Gastrocnemius medialis (tissue), 4 donors: ENCODE data around the gene PRDM16. TPM values are rescaled to one million over a fixed set of nuclear protein-coding genes. Genes with fewer than 3 reads are reported as not detected.
"Not testable (repeated sequence)": the region's sequence is repeated elsewhere in the genome, so short reads cannot be mapped to it uniquely, and the experiment has no call there.

Source experiments
- ATAC-seq, 2 donors: fragments of 150-250 bp; one replicate each; pipeline ENCODE4 v1.9.1; 2016
- DNase-seq, 2 donors: peaks; one replicate each; pipeline ENCODE4 v3.0.0-alpha.2; 2019
- H3K27ac ChIP-seq, 4 donors: fragments of 200-600 bp; sonication (generic); 1 replicate in 1 of 4; 2 replicates in 3 of 4; pipeline ENCODE4 v1.5.1; 2016 to 2018; ENCODE audit warnings: mild to moderate bottlenecking in 2 of 4, moderate library complexity in 1 of 4
- H3K27me3 ChIP-seq, 3 donors: fragments of 200-600 bp; sonication (generic) in 2 of 3; 1 replicate in 1 of 3; 2 replicates in 2 of 3; pipeline versions ENCODE4 v1.5.1 to v1.6.0; 2016 to 2019; ENCODE audit warnings: mild to moderate bottlenecking in 1 of 3, moderate library complexity in 1 of 3
- H3K36me3 ChIP-seq, 2 donors: fragments of 200-600 bp; sonication (generic) in 1 of 2; one replicate each; pipeline ENCODE4 v1.5.1; 2017 to 2018
- H3K4me1 ChIP-seq, 2 donors: fragments of 200-600 bp; sonication (generic) in 1 of 2; one replicate each; pipeline ENCODE4 v1.5.1; 2016 to 2017; ENCODE audit warnings: mild to moderate bottlenecking in 2 of 2
- H3K4me3 ChIP-seq, 4 donors: fragments of 200-600 bp; sonication (generic) in 3 of 4; 1 replicate in 1 of 4; 2 replicates in 3 of 4; pipeline ENCODE4 v1.5.1; 2016 to 2019; ENCODE audit warnings: mild to moderate bottlenecking in 2 of 4
- H3K9me3 ChIP-seq, 3 donors: fragments of 200-600 bp; sonication (generic) in 2 of 3; 1 replicate in 1 of 3; 2 replicates in 2 of 3; pipeline ENCODE4 v1.5.1; 2016 to 2019
- CTCF ChIP-seq, 5 experiments: fragments of 450-650 bp in 3 of 5; fragments of 200-600 bp in 2 of 5; sonication (generic) in 2 of 5; IDR thresholded peaks in 4 of 5; conservative IDR thresholded peaks in 1 of 5; 1 replicate in 4 of 5; 2 replicates in 1 of 5; pipeline ENCODE4 v1.5.1; 2016 to 2019; ENCODE audit warnings: antibody characterized with exemption in 5 of 5, mild to moderate bottlenecking in 3 of 5, moderate library complexity in 3 of 5
- POLR2A ChIP-seq, 2 donors: fragments of 450-650 bp; IDR thresholded peaks; one replicate each; pipeline ENCODE4 v1.6.1; 2017; ENCODE audit warnings: antibody characterized with exemption in 2 of 2, mild to moderate bottlenecking in 2 of 2, moderate library complexity in 2 of 2
- in situ Hi-C, 4 donors: fragments of 200-750 bp; cut with MboI; loops; one replicate each; pipeline versions ENCODE4 v1.15.0 to v1.8.0; 2017; ENCODE audit warnings: low sequenced_read_pairs in 4 of 4
- intact Hi-C: fragments of 100-400 bp; cut with DNase I; formaldehyde crosslinking; loops from one replicate; pipeline ENCODE4 v1.15.1; 2023; ENCODE audit warnings: low total_unique reads
- total RNA-seq, 4 donors: library from RNA; depleted of rRNA; stranded (reverse); fragments of >200 nt; gene quantifications; one replicate each; pipeline versions ENCODE4 v1.1.0 to v1.2.3, GENCODE V29; 2016

The PRDM16 gene
- total RNA-seq, 4 donors from 2014 or later, result 0.03 to 0.19 (median 0.17) TPM

GRCh38 chr1:3236955-3237354 is 168.0 kb downstream of the PRDM16 start:
- Histone ChIP-seq H3K9me3 (no peaks in the 10 kb centered on the region), H3K36me3 (no peaks in the 10 kb centered on the region), H3K27me3 (peaks cover 21 to 43% (median 32%) of the 10 kb centered on the region in 3 donors), H3K4me1 (no peaks in the 10 kb centered on the region), H3K27ac (no peak overlapping the region), H3K4me3 (no peak overlapping the region)
- DNase-seq (no peak), ATAC-seq (no peak)
- TF ChIP-seq CTCF (IDR thresholded peaks at IDR 0.05 in 4 of 5, conservative IDR thresholded peaks at IDR 0.05 in 1 of 5) (no peak), POLR2A (IDR thresholded peaks at IDR 0.05) (no peak)
- in situ Hi-C loops, result no loop called here
- intact Hi-C loops, result no loop called here

GRCh38 chr1:3237570-3237969 is 168.6 kb downstream of the PRDM16 start:
- no peak for DNase-seq

GRCh38 chr1:3237994-3238702 is 169.1 kb downstream of the PRDM16 start:
- H3K27me3 ChIP-seq, result peaks cover 27 to 38% (median 34%) of the 10 kb centered on the region in 3 donors
- no peak overlapping the region for H3K4me3 ChIP-seq
- intact Hi-C loops (no loop called here), in situ Hi-C loops (no loop called here)
- H3K9me3 ChIP-seq, result no peaks in the 10 kb centered on the region
- H3K27ac ChIP-seq, result no peak overlapping the region
- no peaks in the 10 kb centered on the region for H3K4me1 ChIP-seq
- no peak for DNase-seq
- ATAC-seq, result no peak
- H3K36me3 ChIP-seq, result no peaks in the 10 kb centered on the region
- TF ChIP-seq POLR2A (IDR thresholded peaks at IDR 0.05) (no peak), CTCF (IDR thresholded peaks at IDR 0.05 in 4 of 5, conservative IDR thresholded peaks at IDR 0.05 in 1 of 5) (no peak)

More at GRCh38 chr1:3237570-3237969, 168.6 kb downstream of the PRDM16 start:
- no peaks in the 10 kb centered on the region for H3K4me1 ChIP-seq
- no peaks in the 10 kb centered on the region for H3K9me3 ChIP-seq
- TF ChIP-seq POLR2A (IDR thresholded peaks at IDR 0.05), result no peak
- no peak for TF ChIP-seq CTCF (IDR thresholded peaks at IDR 0.05 in 4 of 5, conservative IDR thresholded peaks at IDR 0.05 in 1 of 5)
- H3K36me3 ChIP-seq, result no peaks in the 10 kb centered on the region
- peaks cover 25 to 38% (median 30%) of the 10 kb centered on the region in 3 donors for H3K27me3 ChIP-seq
- intact Hi-C loops, result no loop called here
- no peak for ATAC-seq
- no peak overlapping the region for H3K4me3 ChIP-seq
- in situ Hi-C loops, result no loop called here
- H3K27ac ChIP-seq, result no peak overlapping the region

- intact Hi-C loops, result no loop called here
- Histone ChIP-seq H3K4me3 (no peak overlapping the region), H3K36me3 (no peaks in the 10 kb centered on the region), H3K9me3 (no peaks in the 10 kb centered on the region), H3K27ac (no peak overlapping the region), H3K27me3 (peaks cover 27 to 37% (median 34%) of the 10 kb centered on the region in 3 donors), H3K4me1 (no peaks in the 10 kb centered on the region)
- in situ Hi-C loops, result no loop called here
- no peak for TF ChIP-seq CTCF (IDR thresholded peaks at IDR 0.05 in 4 of 5, conservative IDR thresholded peaks at IDR 0.05 in 1 of 5)
- TF ChIP-seq POLR2A (IDR thresholded peaks at IDR 0.05), result no peak
- DNase-seq, result no peak
- ATAC-seq, result no peak
These were observed 169.8 kb downstream of the PRDM16 start for GRCh38 chr1:3238703-3239278.

GRCh38 chr1:3239991-3240390 is 171.0 kb downstream of the PRDM16 start:
- peaks cover 31 to 37% (median 34%) of the 10 kb centered on the region in 3 donors for H3K27me3 ChIP-seq
- H3K4me1 ChIP-seq, in situ Hi-C loops, H3K9me3 ChIP-seq, intact Hi-C loops, H3K27ac ChIP-seq, H3K36me3 ChIP-seq, ATAC-seq, H3K4me3 ChIP-seq, DNase-seq: not testable (repeated sequence)
